Measurements from ENCODE around the gene CRHR1. TPM values are rescaled to one million over a fixed set of nuclear protein-coding genes. Genes with fewer than 3 reads are reported as not detected.

The CRHR1 gene
- total RNA-seq, 2 experiments from 2014 or later = not detected

GRCh38 chr17:45863857-45864654, 79.9 kb downstream of the CRHR1 start:
- H3K36me3 Mint-ChIP-seq = no peaks in the 10 kb centered on the region
- no peak overlapping the region for H3K4me3 Mint-ChIP-seq
- H3K27ac Mint-ChIP-seq = no peak overlapping the region
- peaks cover 19% of the 10 kb centered on the region for H3K27me3 Mint-ChIP-seq
- H3K4me1 Mint-ChIP-seq = peaks cover 5% of the 10 kb centered on the region
- no peak for DNase-seq
- H3K9me3 Mint-ChIP-seq = no peaks in the 10 kb centered on the region

DNA sequence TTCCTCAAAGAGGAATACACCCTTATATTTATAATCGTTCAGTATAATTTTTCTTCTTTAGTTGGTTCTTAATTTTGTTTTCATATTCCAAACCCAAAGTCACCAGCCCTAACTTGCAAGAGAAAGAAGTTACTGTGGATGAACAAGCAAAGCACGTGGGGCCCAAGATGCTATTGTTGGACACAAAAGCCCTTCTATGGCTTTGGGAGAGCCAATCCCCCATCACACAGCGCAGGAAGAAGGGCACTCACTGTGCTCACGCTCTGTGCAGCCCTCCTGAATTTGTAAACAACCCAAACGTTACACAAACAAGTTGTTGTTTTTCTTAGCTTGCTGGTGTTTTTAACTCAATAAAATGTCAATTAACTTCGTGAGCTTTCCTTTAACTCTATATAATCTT, 83.1 kb downstream of the CRHR1 start:
- Mint-ChIP-seq H3K4me3 (no peak overlapping the region), H3K36me3 (no peaks in the 10 kb centered on the region), H3K27me3 (peaks cover 14% of the 10 kb centered on the region), H3K4me1 (peaks cover 7% of the 10 kb centered on the region), H3K9me3 (no peaks in the 10 kb centered on the region), H3K27ac (no peak overlapping the region)
- no peak for DNase-seq

DNA sequence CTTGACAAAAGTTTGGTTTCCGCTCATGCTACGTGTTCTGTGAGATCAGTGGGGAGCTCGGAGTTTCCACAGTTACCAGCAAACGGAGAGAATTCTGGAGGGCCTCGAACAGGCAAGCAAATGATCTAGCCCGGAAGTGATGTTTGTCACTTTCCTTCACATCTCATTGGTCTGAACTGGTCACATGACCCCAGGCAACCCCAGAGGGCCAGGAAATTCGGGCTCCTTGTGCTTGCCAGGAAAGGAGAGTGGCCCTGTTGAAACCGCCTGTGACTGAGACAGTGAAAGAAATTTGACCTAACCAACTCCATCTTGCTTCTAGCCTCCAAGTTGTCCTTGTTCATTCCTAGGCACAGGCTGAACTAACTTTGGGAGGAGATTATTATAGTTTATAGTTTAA, 83.6 kb downstream of the CRHR1 start:
- Mint-ChIP-seq H3K4me3 (no peak overlapping the region), H3K4me1 (peaks cover 7% of the 10 kb centered on the region), H3K27me3 (peaks cover 14% of the 10 kb centered on the region), H3K27ac (no peak overlapping the region), H3K9me3 (no peaks in the 10 kb centered on the region), H3K36me3 (no peaks in the 10 kb centered on the region)
- DNase-seq = no peak

GRCh38 chr17:45868276-45868675, 84.2 kb downstream of the CRHR1 start:
- no peaks in the 10 kb centered on the region for H3K9me3 Mint-ChIP-seq
- peaks cover 8% of the 10 kb centered on the region for H3K4me1 Mint-ChIP-seq
- no peak overlapping the region for H3K4me3 Mint-ChIP-seq
- no peaks in the 10 kb centered on the region for H3K36me3 Mint-ChIP-seq
- H3K27ac Mint-ChIP-seq = no peak overlapping the region
- peaks cover 14% of the 10 kb centered on the region for H3K27me3 Mint-ChIP-seq
- no peak for DNase-seq

DNA sequence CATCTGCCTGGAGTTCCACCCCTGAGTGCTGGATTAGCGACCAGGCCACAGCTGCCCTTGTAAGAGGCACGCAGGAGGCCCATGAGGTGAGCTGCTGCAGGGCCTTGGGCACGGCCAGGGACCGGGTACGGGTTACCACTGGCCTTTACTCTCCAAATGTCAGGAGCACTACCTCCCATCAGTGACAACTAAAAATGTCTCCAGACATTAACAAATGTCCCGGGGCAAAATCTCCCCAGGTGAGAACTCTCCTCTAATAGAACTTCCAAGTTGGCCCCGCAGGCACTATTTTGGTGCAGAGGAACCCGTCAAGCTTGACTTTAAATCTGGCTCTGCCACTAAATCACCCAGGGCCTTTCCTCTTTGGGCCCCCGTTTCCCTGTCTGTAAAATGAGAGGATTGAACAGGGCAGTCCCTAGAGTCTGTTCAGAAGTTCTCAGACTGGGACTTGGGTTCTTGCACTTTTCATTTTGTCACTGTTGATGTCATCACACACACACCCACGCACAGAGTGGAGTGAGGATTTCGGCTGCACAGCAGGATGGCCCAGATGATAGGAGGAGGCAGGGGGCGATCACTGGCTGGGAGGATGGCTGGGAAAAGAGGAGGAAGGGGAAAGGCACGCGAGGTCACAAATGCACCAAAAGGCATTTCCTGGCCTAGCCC, 85.7 kb downstream of the CRHR1 start:
- Mint-ChIP-seq H3K4me1 (peaks cover 14% of the 10 kb centered on the region), H3K27me3 (peaks cover 6% of the 10 kb centered on the region), H3K4me3 (no peak overlapping the region), H3K9me3 (no peaks in the 10 kb centered on the region), H3K27ac (no peak overlapping the region), H3K36me3 (no peaks in the 10 kb centered on the region)
- no peak for DNase-seq

DNA sequence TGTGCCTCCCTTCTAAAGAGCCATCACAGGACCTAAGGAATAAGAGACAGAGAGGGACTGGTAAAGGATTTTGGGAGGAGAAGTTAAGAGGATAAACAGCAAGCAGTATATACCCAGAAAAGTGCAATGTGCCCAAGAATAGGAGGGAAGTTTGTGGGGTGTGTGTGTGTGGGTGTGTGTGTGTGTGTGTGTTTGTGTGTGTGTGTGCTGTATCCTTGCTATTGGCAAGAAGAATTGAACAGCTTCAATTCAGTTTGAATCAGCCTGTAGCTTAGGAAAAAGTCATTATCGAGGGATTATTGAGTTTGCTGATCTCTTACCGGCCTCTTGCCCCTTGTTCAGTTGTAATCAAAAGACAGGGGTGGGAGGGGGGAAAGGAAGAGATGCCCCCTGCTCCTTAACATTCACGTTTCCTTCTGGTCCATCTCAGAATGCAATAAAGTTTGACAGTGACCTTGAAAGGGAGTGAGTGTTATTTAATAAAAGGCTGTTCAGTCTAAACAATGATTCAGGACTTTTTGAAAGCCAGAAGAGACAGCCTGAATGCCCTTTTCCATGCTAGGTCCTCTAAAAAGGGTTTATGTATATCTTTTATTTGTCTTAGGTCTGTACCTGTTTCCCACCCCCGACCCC, 86.3 kb downstream of the CRHR1 start:
- Mint-ChIP-seq H3K9me3 (no peaks in the 10 kb centered on the region), H3K4me3 (no peak overlapping the region), H3K27ac (no peak overlapping the region), H3K27me3 (peaks cover 3% of the 10 kb centered on the region), H3K4me1 (peaks cover 14% of the 10 kb centered on the region), H3K36me3 (no peaks in the 10 kb centered on the region)
- no peak for DNase-seq

DNA sequence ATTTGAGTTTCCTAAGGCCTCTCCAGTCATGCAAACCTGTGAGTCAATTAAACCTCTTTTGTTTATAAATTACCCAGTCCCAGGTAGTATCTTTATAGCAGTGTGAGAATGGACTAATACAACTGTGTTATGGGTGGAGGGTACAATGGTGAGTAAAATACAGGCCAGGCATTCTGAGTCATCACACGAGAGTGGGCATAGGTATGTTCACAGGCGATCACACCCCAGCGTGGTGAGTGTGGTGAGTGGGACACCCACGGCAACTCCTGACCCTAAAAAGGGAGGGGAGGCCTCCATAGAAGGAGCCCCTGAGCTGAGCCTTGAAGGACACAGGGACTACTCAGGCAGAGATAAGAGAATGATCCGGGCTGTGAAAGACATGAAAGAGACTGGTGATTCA, 87.6 kb downstream of the CRHR1 start:
- Mint-ChIP-seq H3K4me1 (peaks cover 14% of the 10 kb centered on the region), H3K27me3 (peaks cover 8% of the 10 kb centered on the region), H3K4me3 (no peak overlapping the region), H3K36me3 (no peaks in the 10 kb centered on the region), H3K9me3 (no peaks in the 10 kb centered on the region), H3K27ac (peak overlapping the region; percentile 39)
- no peak for DNase-seq

- Mint-ChIP-seq H3K27ac (no peak overlapping the region), H3K4me1 (peaks cover 10% of the 10 kb centered on the region), H3K36me3 (no peaks in the 10 kb centered on the region), H3K4me3 (no peak overlapping the region), H3K9me3 (no peaks in the 10 kb centered on the region), H3K27me3 (peaks cover 5% of the 10 kb centered on the region)
- no peak for DNase-seq
Measured at GRCh38 chr17:45873728-45874127, 89.6 kb downstream of the CRHR1 start.

- Mint-ChIP-seq H3K27me3 (peaks cover 5% of the 10 kb centered on the region), H3K9me3 (no peaks in the 10 kb centered on the region), H3K36me3 (no peaks in the 10 kb centered on the region), H3K27ac (no peak overlapping the region), H3K4me3 (no peak overlapping the region), H3K4me1 (peaks cover 10% of the 10 kb centered on the region)
- DNase-seq = no peak
Measured at GRCh38 chr17:45874151-45874550, 90.0 kb downstream of the CRHR1 start.

GRCh38 chr17:45876539-45876938, 92.4 kb downstream of the CRHR1 start:
- peaks cover 10% of the 10 kb centered on the region for H3K4me1 Mint-ChIP-seq
- no peak overlapping the region for H3K4me3 Mint-ChIP-seq
- H3K27ac Mint-ChIP-seq = no peak overlapping the region
- H3K36me3 Mint-ChIP-seq = no peaks in the 10 kb centered on the region
- no peaks in the 10 kb centered on the region for H3K9me3 Mint-ChIP-seq
- no peak for DNase-seq
- peaks cover 11% of the 10 kb centered on the region for H3K27me3 Mint-ChIP-seq

- Mint-ChIP-seq H3K9me3 (no peaks in the 10 kb centered on the region), H3K27ac (no peak overlapping the region), H3K36me3 (no peaks in the 10 kb centered on the region), H3K4me3 (no peak overlapping the region), H3K27me3 (peaks cover 14% of the 10 kb centered on the region), H3K4me1 (peaks cover 7% of the 10 kb centered on the region)
- no peak for DNase-seq
Measured at GRCh38 chr17:45877467-45877866, 93.3 kb downstream of the CRHR1 start.

- H3K9me3 Mint-ChIP-seq = peaks cover 2% of the 10 kb centered on the region
- no peaks in the 10 kb centered on the region for H3K4me1 Mint-ChIP-seq
- peaks cover 10% of the 10 kb centered on the region for H3K27me3 Mint-ChIP-seq
- H3K27ac Mint-ChIP-seq = no peak overlapping the region
- no peak overlapping the region for H3K4me3 Mint-ChIP-seq
- no peaks in the 10 kb centered on the region for H3K36me3 Mint-ChIP-seq
- no peak for DNase-seq
Measured at GRCh38 chr17:45883063-45883462, 98.9 kb downstream of the CRHR1 start.

Other genes starting within 250 kb of the CRHR1 start
- not detected for gene SPPL2C, start 60.6 kb downstream of the CRHR1 start, total RNA-seq
- under 1 TPM; 0.68 to 0.88 TPM for gene MAPT, start 110.2 kb downstream of the CRHR1 start, total RNA-seq
- not detected for gene STH, start 214.9 kb downstream of the CRHR1 start, total RNA-seq